ENCODE measurements around the gene SAP25.

SAP25 gene

DNA sequence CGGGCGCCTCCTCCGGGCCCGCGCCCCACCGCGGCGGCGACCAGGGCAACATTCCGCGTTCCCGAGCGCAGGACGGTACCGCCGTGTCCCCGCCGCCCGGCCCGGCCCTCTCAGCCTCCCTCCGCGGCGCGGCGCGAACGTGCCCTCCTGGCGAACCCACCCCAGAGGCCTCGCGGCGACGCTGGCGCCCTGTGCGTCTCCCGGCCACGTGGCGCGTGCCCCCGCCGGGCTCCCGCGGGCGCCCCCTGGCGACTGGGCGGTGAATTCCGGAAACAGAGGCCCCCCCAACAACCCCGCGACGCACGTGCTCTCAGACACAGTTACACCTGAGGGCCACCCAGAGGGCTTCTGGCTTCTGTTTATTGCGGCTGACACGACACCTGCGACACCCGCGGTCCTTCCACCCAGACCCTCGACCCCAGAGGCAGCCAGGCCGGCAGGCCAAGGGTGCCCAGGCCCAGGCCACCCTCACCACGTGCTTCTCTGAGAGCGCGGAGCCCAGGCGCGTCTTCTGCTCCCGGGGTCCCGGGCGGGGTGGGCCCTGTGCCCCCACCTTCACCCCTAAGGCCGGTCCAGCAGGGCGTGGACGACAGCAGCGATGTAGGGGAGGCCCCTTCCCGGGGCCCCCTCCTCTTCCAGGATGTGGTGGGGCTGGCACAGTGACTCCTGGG lies at the start of gene SAP25:
TSS of gene SAP25 (minus strand) at position 210 of the 671 bp plus-strand sequence. CDS start at position 52, 158 bp downstream.
- DNase-seq (ENCODE audit: low read depth in 2 of 2), result no peak

DNA sequence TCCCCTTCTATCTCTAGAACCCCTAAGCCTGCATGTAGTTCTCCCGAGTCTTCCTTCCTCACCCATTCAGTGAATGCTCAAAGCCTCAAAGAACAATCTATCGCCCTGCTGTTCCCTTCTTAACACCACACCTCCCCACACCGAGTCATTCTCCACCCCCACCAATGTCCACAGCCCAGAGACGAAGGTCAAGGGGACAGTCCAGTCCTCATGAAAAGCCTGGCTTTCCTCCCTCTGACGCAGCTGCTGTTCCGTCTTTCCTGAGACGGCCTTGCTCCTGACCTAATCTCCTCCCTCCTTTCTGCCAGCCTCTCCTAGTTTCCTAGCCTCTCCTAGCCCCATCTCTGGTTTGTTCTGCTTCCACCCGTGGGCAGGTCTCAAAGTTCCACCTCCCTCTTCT lies 47.9 kb upstream of the SAP25 start:
- DNase-seq (ENCODE audit: low read depth in 2 of 2), result no peak

DNA sequence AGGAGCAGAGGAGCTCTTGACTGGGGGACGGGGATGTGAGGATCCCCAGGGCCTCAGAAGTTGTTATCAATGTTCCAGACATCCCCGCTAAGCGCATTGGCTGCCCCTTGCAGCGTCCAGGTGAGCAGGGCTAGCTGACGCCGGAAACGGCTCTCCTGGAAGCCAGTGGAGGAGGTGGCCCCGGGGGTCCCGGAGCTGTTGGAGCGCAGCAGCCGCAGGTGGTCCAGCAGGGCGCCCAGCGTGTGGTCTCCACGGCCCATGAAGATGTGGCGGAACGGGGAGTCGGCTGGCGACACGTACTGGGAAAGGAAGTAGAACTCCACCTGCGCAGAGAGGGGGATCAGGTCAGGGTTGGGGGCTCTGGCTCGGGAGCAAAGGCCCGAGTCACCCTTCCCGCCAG lies 47.1 kb upstream of the SAP25 start:
- no peak for DNase-seq (ENCODE audit: low read depth in 2 of 2)

DNA sequence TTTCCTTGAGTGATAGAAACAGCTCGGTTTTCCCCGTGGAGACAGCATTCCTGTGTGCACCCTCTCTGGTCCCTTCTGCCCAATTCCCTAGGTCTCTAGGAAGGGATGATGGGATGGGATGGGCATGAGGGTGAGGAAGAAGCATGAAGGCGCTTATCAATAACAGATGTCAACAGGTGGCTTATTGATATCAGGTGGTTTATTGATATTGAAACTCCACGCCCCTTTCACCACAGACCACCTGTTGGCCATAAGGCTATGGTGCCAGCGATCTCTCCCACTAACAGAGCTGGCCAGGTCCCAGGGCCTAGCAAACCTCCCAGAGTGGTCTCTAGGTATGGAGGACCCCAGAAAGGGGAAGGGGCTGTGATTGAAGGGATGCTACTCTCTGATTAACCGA lies 46.5 kb upstream of the SAP25 start:
- DNase-seq (ENCODE audit: low read depth in 2 of 2), result no peak

DNA sequence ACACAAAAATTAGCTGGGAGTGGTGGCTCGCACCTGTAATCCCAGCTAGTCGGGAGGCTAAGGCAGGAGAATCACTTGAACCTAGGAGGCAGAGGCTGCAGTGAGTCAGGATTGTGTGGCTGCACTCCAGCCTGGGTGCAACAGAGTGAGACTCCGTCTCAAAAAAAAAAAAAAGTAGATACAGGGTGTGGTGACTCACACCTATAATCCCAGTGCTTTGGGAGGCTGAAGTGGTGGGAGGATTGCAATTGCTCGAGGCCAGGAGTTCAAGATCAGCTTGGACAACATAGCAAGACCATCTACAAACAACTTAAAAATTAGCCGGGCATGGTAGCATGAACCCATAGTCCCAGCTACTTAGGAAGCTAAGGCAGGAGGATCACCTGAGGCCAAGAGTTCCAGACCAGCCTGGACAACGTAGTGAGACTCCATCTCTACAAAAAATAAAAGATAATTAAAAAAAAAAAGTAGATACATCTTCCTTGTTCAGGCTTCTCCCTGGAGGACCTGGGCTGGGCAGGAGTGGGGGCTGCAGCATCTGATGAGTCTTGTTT lies 40.7 kb upstream of the SAP25 start:
- DNase-seq (ENCODE audit: low read depth in 2 of 2), result no peak

DNA sequence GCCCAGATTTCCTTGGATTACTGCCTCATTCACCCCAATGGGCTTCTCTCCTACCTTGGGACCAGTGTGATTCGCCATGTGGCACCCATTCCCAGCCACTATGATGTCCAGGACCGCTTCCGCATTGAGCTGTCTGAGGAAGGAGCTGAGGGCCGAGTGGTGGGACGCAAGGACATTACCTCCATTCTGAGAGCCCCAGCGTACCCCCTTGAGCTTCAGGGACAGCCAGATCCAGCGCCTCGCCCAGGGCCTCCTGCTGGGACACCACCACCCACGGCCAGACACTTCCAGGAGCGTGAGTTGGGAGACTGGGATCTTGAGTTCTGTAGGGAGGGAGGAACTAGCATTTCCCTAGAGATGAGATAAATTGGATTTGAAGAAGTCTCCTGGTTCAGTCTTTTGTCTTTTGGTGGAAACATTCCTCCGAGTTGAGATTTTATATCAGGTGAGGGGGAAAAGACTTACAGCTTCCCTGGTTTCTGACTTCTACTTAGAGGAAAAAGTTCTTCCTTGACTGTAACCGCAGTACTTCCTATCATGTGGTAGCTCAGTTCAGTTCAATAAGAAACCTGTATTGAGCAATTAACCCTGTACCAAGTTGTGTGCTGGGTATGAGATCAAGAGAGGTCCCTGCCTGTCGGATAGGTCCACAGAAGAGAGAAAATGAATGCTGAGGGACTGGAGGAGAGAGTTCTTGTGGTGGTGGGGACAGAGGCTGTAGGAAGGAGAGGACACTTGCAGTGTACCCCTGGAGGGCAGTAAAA lies 39.9 kb upstream of the SAP25 start:
- no peak for DNase-seq (ENCODE audit: low read depth in 2 of 2)

DNA sequence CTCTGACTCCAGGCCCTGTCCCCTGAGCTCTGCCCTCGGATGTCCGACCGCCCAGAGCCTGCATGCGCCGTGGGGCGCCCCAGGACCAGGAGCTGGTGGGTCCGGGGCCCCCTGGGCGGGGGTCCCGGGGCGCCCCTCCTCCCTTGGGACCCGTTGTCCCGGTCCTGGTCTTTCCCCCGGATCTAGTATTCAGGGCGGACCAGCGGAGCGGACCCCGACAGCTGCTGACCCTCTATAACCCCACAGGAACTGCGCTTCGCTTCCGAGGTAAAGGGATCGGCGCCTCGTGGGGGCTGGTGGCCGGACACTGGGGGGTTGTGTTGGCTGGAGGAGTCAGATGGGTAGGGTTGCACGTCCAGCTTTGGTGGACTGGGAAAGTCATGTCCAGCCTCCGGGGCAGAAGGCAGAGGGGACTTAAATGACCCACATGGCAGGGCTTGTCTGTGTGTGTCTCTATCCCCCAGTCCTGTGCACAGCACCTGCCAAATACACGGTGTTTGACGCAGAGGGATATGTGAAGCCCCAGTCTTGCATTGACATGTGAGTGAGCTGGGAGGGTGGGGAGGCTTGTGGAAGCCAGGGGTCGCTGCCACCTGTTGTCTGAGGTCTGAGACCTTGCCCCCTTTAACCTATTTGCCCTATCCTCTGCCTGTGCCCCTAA lies 39.2 kb upstream of the SAP25 start:
- DNase-seq (ENCODE audit: low read depth in 2 of 2), result no peak

DNA sequence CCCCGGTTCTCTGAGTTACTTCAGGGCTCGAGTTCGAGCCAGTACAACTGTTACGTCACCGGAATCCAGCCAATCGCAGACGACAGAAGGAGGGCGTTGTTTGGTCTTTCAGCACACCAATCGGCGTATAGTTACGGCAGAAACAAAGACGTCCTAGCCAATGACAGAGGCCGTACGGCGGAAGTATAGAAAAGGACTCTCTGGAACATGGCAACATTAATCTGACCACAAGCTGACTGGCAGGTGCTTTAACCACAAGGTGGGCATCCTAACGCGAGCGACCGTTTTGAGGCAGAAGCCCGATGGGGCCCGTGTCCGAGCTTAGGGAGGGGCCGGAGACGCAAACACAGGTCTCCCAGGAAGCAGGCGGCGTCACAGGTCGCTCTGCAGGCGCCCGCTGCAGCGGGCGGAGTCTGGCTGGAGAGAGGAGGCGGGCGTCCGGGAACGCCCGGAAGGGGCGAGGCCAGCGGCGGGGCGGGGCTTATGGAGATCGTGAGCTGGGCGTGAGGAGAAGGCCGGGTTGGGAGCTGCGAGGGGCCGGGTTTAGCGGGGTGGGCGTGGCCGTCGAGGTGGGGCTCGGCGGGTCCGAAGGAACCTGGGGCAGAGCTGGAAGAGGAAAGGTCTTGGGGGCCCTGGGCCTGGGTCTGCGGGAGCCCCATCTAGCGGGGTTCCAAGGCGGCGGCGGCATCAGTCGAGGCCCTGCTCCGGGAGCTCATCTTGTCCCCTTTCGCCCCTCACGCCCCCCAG lies 38.5 kb upstream of the SAP25 start, which contains the start of gene MOSPD3:
TSS of gene MOSPD3 (plus strand) at position 558 of the 747 bp plus-strand sequence. CDS start 252 bp downstream, outside the sequence.
- DNase-seq (ENCODE audit: low read depth in 2 of 2), result peak; percentile 97 to 98

DNA sequence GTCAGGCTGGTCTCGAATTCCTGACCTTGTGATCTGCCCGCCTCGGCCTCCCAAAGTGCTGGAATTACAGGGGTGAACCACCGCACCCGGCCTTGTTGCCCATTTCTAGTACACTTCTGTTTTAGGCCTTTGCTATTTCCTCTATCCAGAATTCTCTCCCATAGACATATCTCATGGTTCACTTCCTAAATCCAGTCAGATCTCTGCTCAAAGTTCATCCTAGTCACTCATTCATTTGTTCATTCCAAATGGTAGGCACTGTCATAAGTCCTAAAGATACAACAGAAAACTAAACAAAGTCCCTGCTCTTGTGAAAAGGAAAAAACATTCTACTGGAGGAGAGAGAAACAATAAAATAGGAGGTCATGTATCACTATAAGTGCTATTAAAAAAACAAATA lies 36.3 kb upstream of the SAP25 start:
- no peak for DNase-seq (ENCODE audit: low read depth in 2 of 2)

DNA sequence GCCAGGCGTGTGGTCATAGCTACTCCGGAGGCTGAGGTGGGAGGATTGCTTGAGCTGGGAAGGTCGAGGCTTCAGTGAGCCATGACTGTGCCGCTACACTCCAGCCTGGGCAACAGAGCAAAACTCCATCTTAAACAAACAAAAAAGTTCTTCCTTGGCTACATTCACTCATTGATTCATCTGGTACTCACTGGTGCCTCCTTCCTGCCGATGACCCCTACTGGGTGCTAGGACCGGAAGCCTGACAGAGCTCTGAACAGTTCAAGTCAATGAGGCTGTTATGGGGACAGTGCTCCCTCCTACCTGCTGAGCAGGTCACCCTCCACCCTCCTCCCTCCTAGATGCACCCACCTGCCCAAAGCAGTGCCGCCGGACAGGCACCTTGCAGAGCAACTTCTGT lies 33.4 kb upstream of the SAP25 start:
- DNase-seq (ENCODE audit: low read depth in 2 of 2), result no peak

DNA sequence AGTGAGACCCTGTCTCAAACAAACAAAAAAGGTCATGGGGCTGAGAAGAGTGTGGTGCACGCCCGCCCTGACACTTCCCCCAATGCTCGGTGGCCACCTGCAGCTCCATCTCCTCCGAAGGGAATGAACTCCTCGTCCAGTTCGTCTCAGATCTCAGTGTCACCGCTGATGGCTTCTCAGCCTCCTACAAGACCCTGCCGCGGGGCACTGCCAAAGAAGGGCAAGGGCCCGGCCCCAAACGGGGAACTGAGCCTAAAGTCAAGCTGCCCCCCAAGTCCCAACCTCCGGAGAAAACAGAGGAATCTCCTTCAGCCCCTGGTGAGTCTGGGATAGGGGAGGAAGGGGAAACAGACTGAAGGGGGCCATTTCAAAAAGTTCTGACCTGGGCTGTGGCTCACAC lies 32.6 kb upstream of the SAP25 start:
- DNase-seq (ENCODE audit: low read depth in 2 of 2), result no peak

DNA sequence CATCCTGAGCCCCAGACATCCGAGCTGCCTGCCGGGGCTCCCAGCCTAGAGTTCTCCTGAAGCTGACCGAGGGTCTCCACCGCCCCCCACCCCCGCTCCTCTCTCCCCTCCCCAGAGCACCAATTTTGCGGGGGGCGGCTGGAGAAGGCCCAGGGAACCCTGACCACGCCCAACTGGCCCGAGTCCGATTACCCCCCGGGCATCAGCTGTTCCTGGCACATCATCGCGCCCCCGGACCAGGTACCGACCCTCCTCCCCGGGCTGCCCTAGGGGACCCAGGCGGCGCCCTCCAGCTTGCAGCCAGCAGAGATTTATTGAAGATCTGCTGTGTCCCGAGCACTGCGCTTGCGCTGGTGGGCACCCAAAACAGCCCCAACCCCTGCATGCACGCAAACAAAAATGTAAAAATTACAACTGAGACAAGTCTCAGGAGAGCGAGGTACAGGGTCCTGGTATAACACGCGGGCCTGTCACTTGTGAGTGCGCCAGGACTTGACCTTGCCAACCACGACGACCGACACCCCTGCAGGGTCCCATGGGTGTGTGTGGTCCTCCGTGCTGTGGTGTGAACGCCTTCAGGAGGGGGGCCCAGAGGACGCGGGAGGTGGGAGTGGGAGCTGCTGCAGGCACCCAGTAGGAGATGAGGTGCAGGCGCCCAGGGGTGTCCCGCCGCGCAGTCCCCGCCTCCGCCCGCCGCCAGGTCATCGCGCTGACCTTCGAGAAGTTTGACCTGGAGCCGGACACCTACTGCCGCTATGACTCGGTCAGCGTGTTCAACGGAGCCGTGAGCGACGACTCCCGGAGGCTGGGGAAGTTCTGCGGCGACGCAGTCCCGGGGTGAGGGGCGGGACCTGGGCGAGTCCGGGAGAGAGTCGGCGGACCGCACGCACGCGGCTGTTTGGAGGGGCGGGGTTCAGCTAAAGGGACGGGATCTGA lies 31.5 kb upstream of the SAP25 start:
- DNase-seq (ENCODE audit: low read depth in 2 of 2), result no peak

DNA sequence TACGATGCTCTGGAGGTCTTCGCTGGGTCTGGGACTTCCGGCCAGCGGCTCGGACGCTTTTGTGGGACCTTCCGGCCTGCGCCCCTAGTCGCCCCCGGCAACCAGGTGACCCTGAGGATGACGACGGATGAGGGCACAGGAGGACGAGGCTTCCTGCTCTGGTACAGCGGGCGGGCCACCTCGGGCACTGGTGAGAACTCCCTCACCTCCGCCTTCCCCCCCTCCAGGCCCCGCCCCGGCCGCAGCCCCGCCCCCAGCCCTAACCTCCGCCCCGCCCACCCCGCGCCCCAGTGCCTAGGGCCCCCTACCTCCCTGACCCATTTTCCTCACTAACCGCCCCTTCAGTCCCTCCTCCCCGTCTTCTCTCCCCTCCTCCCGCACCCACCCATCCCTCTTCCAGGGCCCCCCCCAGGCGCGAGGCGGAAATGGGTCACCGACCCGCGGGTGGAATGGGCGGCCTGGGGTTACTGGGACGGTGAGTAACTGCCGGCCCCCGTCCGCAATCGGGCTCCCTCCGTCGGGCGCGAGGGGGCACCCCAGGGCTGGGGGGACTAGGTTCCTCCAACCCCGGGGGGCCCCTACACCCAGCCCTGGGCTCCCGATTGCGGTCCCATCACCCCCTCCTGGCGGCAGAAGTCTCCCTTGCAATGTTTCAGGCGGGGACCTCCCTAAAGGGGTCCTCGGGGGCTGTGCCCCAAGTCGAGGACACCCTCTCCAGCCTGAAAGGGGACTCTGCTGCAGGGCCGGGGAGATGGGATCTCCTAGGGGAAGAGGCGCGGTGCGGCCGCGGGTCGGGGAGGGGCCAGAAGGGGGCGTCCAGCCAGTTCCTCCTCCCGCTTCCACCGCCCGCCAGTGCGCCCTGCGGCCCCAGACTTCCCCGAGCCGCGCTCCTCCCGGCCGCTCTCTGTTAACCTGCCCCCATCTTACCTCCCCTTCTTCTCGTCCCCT lies 30.6 kb upstream of the SAP25 start:
- peak in 1 of 2 donors; percentile 62 for DNase-seq (ENCODE audit: low read depth in 2 of 2)

DNA sequence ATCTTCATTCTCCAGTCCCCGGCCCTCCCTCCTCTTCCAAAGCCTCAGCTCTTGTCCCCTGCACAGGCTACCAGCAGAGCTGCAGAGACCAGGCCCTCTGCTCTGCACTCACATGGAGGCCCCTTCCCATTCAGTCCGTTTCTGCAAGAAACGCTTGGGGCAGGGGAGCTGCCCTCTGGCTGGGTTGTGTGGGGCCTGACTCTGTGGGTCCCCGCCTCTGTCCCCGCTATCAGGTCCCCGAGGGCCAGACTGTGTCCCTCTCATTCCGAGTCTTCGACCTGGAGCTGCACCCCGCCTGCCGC lies 30.0 kb upstream of the SAP25 start:
- DNase-seq (ENCODE audit: low read depth in 2 of 2), result no peak

DNA sequence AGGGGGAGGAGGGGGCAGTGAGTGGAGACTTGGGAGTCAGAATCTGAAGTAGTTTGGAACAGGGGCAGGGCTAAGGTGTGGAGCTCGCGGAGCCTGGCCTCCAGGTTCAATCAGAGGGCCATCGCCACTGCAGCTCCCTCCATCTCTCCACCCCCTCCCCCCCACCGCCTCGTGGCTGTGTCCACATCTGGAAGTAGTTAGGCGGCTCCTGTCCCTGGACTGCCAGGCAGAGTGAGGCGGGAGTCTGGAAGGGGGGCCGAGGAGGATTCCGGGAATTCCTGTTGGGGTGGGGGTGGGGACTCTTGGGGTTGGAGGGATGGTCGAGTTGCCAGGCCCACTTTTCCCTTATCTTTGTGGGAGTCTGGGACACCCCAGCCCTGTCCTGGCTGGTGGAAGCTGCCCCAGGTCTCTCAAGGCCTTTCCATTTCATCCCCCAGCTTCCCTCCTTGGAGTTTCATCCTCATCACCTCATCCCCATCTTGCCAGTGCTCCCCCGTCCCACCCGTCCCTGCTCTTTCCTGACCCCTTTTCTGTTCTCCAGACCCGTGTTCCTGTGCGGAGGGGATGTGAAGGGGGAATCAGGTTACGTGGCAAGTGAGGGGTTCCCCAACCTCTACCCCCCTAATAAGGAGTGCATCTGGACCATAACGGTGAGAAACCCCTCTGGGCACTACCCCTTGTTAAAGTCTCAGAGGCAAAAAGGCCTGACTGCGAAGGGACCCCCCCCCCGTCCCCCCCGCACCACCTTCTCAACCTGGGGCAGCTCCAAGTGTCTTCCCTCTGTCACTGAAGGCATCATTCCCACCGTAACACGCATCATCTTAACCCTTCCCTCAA lies 29.4 kb upstream of the SAP25 start:
- DNase-seq (ENCODE audit: low read depth in 2 of 2), result no peak

DNA sequence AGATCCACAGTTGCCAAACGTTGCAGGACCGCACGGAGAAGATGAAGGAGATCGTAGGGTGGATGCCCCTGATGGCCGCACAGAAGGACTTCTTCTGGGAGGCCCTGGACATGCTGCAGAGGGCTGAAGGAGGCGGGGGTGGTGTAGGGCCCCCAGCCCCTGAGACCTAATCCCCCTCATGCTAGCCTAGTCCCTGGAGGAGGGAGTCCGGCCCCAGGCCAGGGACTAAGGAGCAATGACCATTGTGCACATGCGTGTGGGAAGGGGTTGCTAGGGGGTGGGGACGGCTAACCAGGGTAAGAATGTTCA lies 27.0 kb upstream of the SAP25 start:
- DNase-seq (ENCODE audit: low read depth in 2 of 2), result no peak

DNA sequence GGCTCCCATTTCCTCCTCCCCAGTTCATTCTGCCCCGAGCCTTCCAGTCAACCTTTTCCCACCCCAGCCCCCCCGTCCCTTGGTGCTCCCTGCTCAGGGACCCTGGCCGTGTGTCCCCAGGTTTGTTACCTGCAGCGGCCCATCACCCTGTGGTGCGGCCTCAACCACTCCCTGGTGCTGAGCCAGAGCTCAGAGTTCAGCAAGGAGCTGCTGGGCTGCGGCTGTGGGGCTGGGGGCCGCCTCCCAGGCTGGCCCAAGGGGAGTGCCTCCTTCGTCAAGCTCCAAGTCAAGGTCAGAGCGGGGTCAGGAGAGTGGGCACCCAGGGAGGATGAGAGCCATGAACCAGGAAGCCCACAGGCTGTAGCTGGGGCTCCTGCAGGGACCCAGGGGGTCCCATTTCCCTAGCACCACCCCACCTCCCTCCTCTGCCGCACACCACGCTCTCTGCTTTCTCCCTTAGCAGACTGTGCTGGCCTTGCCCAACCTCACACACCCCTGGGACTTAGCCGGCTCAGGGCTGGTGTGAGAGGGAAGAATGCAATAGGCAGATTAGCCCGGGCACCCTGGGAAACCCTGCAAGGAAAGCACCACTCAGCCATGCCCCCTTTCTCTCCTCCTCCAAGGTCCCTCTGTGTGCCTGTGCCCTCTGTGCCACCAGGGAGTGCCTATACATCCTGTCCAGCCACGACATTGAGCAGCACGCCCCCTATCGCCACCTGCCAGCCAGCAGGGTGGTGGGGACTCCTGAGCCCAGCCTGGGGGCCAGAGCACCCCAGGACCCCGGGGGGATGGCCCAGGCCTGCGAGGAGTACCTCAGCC lies 26.4 kb upstream of the SAP25 start:
- DNase-seq (ENCODE audit: low read depth in 2 of 2), result no peak

DNA sequence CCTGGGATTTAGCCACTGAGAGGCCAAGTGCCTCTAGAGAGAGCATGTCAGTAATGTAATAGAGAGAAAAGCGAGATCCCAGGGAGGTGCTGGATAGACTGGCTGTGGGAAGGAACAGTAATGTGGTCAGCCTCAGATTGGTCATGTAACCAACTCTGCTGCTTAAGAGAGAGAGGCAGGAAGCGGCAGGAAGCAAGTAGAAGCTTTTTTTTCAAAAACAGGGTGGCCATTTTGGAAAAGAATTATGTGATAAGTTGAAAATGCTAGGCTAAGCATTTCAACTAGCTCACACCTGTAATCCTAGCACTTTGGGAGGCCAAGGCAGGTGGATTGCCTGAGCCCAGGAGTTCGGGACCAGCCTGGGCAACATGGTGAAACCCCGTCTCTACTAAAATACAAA lies 24.7 kb upstream of the SAP25 start:
- DNase-seq (ENCODE audit: low read depth in 2 of 2), result no peak

Measured in activated CD4-positive, alpha-beta T cell treated with anti-CD3 and anti-CD28 coated beads for 24 hours (primary cell).